Measurements from ENCODE around the gene DPP7.

DNA sequence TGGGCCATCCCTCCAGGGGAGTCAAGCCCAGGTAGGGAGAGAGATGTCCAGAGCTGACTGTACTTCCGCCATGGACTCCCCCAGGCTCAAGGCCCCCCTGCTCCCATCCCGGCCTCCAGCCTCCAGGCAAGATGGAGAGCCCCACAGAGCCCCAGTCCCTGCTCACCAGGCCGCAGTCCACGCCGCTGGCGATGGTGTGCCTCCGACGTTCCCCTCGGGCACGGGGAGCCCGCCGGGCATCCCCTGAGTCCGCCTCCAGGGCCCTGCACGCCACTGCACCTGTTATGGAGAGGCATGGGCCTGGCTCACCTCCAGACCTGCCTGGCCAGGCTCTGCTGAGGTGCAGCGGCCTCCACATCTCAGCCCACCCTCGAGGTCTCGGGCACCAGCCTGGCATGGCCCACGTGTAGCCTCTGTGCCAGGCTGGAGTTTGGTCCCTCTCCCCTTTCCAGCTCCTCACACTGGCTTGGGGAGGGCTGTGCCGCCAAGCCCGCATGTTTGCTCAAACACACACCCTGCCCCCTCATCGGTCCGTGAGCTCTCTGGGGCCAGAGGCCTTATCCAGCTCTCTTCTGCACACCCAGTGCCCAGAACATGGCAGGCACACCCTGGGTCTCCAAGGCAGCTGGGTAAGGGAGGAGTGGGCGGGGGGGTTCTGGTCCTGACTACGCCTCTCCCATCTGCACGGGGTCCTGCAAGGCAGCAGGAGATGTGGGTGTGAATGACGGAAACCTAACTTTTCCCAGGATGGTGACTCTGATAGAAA lies 48.3 kb downstream of the DPP7 start:
- no peak for TF ChIP-seq GATA2 (IDR thresholded peaks at IDR 0.05; ENCODE audit: low read depth, low read length)
- no peak for TF ChIP-seq GATA3 (IDR thresholded peaks at IDR 0.05; ENCODE audit: low read depth, low read length)
